PC-9 (cell line): ENCODE measurements around the gene PNCK.

Experiments
- CTCF ChIP-seq: fragments of 200-600 bp; sonication (generic); conservative IDR thresholded peaks from 2 replicates; pipeline ENCODE4 v1.6.1; 2017; ENCODE audit warnings: mixed run types, antibody characterized with exemption, mild to moderate bottlenecking, moderate library complexity
- EZH2 ChIP-seq: fragments of 200-600 bp; sonication (generic); IDR thresholded peaks from 2 replicates; pipeline ENCODE4 v1.8.0; 2017; ENCODE audit warnings: antibody characterized with exemption, low read depth

DNA sequence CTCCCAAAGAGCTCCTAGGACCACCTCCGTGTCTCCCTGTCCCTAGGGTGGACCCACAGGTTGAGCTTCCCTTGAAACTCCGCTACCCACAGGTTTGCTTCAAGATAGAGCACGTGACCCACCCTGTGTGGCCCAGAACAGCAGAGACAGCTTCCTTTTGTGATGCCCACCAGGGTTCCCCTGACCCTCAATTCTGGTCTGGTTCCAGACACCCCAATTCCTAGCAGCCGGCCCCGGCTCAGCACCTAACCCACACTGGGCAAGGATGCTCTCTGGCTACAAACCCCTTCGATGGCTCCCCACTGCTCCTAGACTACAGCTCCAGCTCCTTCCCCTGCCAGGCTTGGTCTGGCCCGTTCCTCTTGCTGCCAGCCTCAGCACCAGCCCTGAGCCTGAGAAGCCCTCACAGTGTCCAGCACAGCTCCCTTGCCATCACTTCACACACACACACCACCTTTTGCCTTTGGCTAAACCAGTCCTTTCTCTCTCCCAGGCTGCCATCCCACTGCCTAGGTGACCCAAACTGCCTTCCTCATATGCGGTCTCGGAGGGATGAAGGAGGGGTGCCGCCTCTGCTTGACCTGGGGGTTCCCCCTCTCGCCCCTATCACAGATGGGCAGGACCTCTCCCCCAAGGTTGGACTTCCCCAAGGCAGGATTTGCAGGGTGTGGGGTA lies 6.2 kb downstream of the PNCK start:
- TF ChIP-seq CTCF (no peak), EZH2 (no peak)
